Measurements from ENCODE around the gene ZIM2.

ZIM2 gene

DNA sequence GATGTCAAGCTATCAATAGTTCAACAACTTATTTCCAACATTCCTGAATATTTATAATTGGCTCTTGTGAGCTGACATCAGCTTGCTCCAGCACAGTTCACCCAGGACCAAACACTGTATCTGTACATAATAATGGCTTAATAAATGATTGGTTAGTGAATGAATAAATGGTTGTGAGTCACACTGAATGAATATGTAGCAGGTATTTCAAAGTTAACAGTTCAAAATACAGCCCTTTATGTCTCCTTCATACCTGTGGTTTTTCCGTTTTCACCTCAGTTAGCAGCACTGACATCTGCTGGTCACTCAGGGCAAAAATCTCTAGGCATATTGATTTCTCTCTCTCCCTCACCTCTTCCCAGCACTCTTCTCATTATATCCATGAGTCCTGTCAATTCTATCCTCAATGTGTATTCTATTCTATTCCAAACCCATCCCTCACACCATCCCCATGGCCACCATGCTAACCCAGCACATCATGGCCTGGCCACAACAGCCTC, 76.3 kb downstream of the ZIM2 start:
- H3K4me3 ChIP-seq (ENCODE audit: low read length) = no peak overlapping the region
- no peak for DNase-seq (ENCODE audit: low read depth)
- no peak for TF ChIP-seq CTCF (IDR thresholded peaks at IDR 0.05; ENCODE audit: insufficient read depth, low read depth, low read length, missing control alignments)

DNA sequence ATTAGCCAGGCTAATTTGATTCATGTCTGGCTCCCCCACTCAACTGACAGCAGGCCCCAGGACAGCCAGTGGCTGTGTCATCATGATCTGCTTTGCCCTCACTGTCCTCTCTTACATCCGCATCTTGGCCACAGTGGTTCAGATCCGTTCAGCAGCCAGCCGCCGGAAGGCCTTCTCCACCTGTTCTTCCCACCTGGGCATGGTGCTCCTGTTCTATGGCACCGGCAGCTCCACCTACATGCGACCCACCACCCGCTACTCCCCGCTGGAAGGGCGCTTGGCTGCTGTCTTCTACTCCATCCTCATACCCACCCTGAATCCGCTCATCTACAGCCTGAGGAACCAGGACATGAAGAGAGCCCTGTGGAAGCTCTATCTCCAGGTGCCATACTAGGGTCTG, 79.7 kb downstream of the ZIM2 start:
- H3K4me3 ChIP-seq (ENCODE audit: low read length) = no peak overlapping the region
- TF ChIP-seq CTCF (IDR thresholded peaks at IDR 0.05; ENCODE audit: insufficient read depth, low read depth, low read length, missing control alignments) = no peak
- DNase-seq (ENCODE audit: low read depth) = no peak

GRCh38 chr19:56759531-56759930, 81.0 kb downstream of the ZIM2 start:
- no peak for DNase-seq (ENCODE audit: low read depth)
- TF ChIP-seq CTCF (IDR thresholded peaks at IDR 0.05; ENCODE audit: insufficient read depth, low read depth, low read length, missing control alignments) = no peak
- H3K4me3 ChIP-seq (ENCODE audit: low read length) = no peak overlapping the region

DNA sequence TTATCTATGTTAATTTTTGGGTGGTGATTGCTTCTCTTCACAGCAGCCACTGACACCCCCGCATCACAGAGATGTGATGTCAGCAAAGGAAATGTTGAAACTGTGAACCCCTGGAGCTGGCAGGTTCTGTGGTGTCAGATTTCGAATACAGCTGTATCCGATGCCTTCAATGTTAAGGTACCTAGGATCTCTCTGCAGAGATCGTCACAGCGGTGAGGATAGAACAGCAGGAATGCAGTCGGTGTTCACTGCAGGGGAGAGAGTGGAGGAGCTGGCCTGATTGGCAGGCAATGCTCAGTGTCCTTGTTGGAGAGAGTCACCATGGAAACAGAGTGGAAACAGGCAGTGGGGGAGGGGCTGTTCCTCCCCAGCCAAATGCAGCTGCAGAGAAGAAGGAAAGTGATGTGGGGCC, 89.4 kb downstream of the ZIM2 start:
- H3K4me3 ChIP-seq (ENCODE audit: low read length) = no peak overlapping the region
- DNase-seq (ENCODE audit: low read depth) = no peak
- TF ChIP-seq CTCF (IDR thresholded peaks at IDR 0.05; ENCODE audit: insufficient read depth, low read depth, low read length, missing control alignments) = no peak

GRCh38 chr19:56750658-56751057, 89.9 kb downstream of the ZIM2 start:
- no peak overlapping the region for H3K4me3 ChIP-seq (ENCODE audit: low read length)
- TF ChIP-seq CTCF (IDR thresholded peaks at IDR 0.05; ENCODE audit: insufficient read depth, low read depth, low read length, missing control alignments) = no peak
- no peak for DNase-seq (ENCODE audit: low read depth)

DNA sequence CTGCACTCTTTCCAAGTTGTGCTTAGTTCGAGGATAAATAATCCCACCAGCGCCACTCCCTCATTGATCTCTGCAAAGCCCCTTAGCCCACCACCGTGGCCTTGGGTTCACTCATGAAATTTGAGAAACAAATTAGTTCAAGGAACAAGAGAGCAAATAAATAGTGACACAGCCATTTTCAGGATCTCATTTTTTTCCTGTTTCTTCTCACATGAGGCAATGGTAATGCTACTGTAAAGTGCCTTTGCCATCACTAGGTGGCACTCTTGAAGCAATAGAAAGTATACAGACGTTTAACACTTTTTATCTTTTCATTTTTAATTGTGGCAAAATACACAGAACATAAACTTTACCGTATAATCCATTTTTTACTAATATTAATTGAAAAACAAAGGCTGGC, 92.1 kb downstream of the ZIM2 start:
- no peak for DNase-seq (ENCODE audit: low read depth)
- H3K4me3 ChIP-seq (ENCODE audit: low read length) = no peak overlapping the region
- no peak for TF ChIP-seq CTCF (IDR thresholded peaks at IDR 0.05; ENCODE audit: insufficient read depth, low read depth, low read length, missing control alignments)

GRCh38 chr19:56746367-56746766, 94.2 kb downstream of the ZIM2 start:
- no peak overlapping the region for H3K4me3 ChIP-seq (ENCODE audit: low read length)
- DNase-seq (ENCODE audit: low read depth) = no peak
- no peak for TF ChIP-seq CTCF (IDR thresholded peaks at IDR 0.05; ENCODE audit: insufficient read depth, low read depth, low read length, missing control alignments)

Data from epithelial cell of esophagus (primary cell).